AG04450 (cell line): Measurements from ENCODE around the gene NKX2-8. TPM values are rescaled to one million over a fixed set of nuclear protein-coding genes. Genes with fewer than 3 reads are reported as not detected.

Experiments
- CTCF ChIA-PET: fragments of 300-600, 350-600 bp; formaldehyde crosslinking; extraction: SDS; loops from one replicate; lab custom pipeline; 2022; ENCODE audit warnings: antibody characterized with exemption, inconsistent platforms; lab: Charles Lee
- POLR2A ChIA-PET: fragments of 350-600 bp; formaldehyde crosslinking; extraction: SDS; loops from one replicate; lab custom pipeline; 2021; ENCODE audit warnings: antibody characterized with exemption, inconsistent platforms; lab: Yijun Ruan, JAX
- DNase-seq: peaks from one replicate; pipeline ENCODE4 v3.0.0-alpha.2; 2011; ENCODE audit warnings: low read depth, low spot score
- H3K27ac ChIP-seq: one replicate; pipeline ENCODE4 v1.5.1; 2012; ENCODE audit warnings: low read depth, low read length, control low read depth
- H3K27me3 ChIP-seq: one replicate; pipeline ENCODE4 v1.6.0; 2012; ENCODE audit warnings: low read length; ENCODE audit not compliant: control insufficient read depth, insufficient read depth
- H3K4me3 ChIP-seq: 2 replicates; pipeline ENCODE4 v1.5.1; 2011; ENCODE audit warnings: mild to moderate bottlenecking, low read depth, low read length, control low read depth
- H3K9me3 ChIP-seq: 2 replicates; pipeline ENCODE4 v1.5.1; 2012; ENCODE audit warnings: low read length; ENCODE audit not compliant: control insufficient read depth, insufficient read depth
- polyA minus RNA-seq: library from RNA; depleted of rRNA, polyadenylated mRNA; stranded (reverse); fragments of >200 nt; gene quantifications from 2 replicates; pipeline ENCODE4 v1.2.3, GENCODE V29; 2011; rRNA and poly(A)+ RNA removed
- polyA plus RNA-seq: library from polyadenylated mRNA; depleted of rRNA; stranded (reverse); fragments of >200 nt; gene quantifications from 2 replicates; pipeline ENCODE4 v1.2.3, GENCODE V29; 2011; rRNA removed
- TF ChIP-seq, protein P1 (sequence below): IDR thresholded peaks from 2 replicates; pipeline ENCODE4 v1.5.1; 2011; ENCODE audit warnings: low read depth, low read length, control low read depth, inconsistent platforms

Gene NKX2-8
- polyA plus RNA-seq (not detected in 2 replicates), polyA minus RNA-seq (not detected in 2 replicates)

- POLR2A ChIA-PET = no interaction called here
- H3K27me3 ChIP-seq = peaks cover 63% of the 10 kb centered on the region
- H3K4me3 ChIP-seq = peak within 1 kb of the TSS; percentile 51
- peaks cover 9% of the 10 kb centered on the region; the same call in 1 of the 2 replicates for H3K9me3 ChIP-seq
- TF ChIP-seq, protein P1, sequence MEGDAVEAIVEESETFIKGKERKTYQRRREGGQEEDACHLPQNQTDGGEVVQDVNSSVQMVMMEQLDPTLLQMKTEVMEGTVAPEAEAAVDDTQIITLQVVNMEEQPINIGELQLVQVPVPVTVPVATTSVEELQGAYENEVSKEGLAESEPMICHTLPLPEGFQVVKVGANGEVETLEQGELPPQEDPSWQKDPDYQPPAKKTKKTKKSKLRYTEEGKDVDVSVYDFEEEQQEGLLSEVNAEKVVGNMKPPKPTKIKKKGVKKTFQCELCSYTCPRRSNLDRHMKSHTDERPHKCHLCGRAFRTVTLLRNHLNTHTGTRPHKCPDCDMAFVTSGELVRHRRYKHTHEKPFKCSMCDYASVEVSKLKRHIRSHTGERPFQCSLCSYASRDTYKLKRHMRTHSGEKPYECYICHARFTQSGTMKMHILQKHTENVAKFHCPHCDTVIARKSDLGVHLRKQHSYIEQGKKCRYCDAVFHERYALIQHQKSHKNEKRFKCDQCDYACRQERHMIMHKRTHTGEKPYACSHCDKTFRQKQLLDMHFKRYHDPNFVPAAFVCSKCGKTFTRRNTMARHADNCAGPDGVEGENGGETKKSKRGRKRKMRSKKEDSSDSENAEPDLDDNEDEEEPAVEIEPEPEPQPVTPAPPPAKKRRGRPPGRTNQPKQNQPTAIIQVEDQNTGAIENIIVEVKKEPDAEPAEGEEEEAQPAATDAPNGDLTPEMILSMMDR = no peak
- CTCF ChIA-PET = no interaction called here
- DNase-seq = no peak
- H3K27ac ChIP-seq = no peak within 1 kb of the TSS
Measured at GRCh38 chr14:36582011-36582873, at the start of gene NKX2-8. Gene NKX2-8 (minus strand): TSS chr14:36582614. CDS start chr14:36582389, 225 bp downstream.

GRCh38 chr14:36627981-36628380, 45.6 kb upstream of the NKX2-8 start:
- no peak overlapping the region for H3K27ac ChIP-seq
- DNase-seq = no peak
- ChIA-PET POLR2A (no interaction called here), CTCF (no interaction called here)
- TF ChIP-seq, protein P1 = no peak
- no peak overlapping the region for H3K4me3 ChIP-seq
- no peaks in the 10 kb centered on the region for H3K27me3 ChIP-seq
- no peaks in the 10 kb centered on the region for H3K9me3 ChIP-seq

GRCh38 chr14:36626151-36626550, 43.7 kb upstream of the NKX2-8 start:
- CTCF ChIA-PET = interaction anchor here (1.4 kb wide), 2 partner anchors 22 to 524 kb away, joined by 3 to 4 read pairs; no protein-coding TSS in a partner anchor
- no peak for DNase-seq

GRCh38 chr14:36625436-36625835, 43.0 kb upstream of the NKX2-8 start:
- H3K9me3 ChIP-seq = no peaks in the 10 kb centered on the region
- CTCF ChIA-PET = interaction anchor here (0.8 to 1.4 kb wide), 5 partner anchors 23 to 526 kb away, joined by 3 to 4 read pairs (median 3); no protein-coding TSS in a partner anchor
- POLR2A ChIA-PET = no interaction called here
- H3K27me3 ChIP-seq = no peaks in the 10 kb centered on the region
- no peak overlapping the region for H3K4me3 ChIP-seq
- TF ChIP-seq, protein P1 = no peak
- no peak for DNase-seq
- no peak overlapping the region for H3K27ac ChIP-seq

More at GRCh38 chr14:36626151-36626550, 43.7 kb upstream of the NKX2-8 start:
- H3K9me3 ChIP-seq = no peaks in the 10 kb centered on the region
- H3K27ac ChIP-seq = no peak overlapping the region
- TF ChIP-seq, protein P1 = no peak
- H3K27me3 ChIP-seq = no peaks in the 10 kb centered on the region
- POLR2A ChIA-PET = no interaction called here
- H3K4me3 ChIP-seq = no peak overlapping the region

DNA sequence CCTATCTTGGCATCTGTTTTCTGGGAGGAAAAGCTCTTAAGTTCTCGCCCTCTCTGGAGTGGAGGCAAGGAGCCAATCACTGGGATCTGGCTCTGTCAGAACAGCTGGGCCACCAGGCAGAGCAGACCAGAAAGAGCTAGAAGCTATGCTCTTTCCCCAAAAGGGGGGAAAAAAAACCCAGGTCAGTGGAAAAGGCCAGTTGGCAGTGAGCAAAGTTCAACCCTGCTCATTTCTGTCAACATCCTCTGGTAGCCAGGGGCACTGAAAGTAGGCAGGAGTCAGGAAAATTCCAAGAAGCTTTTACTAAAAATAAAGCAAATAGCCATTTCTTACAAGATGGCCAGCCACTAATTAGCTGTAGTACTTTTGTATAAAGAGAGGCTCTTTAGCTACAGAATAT, 42.6 kb upstream of the NKX2-8 start:
- no peak for DNase-seq
- ChIA-PET CTCF (interaction anchor here (0.8 to 1.4 kb wide), 5 partner anchors 23 to 526 kb away, joined by 3 to 4 read pairs (median 3); no protein-coding TSS in a partner anchor), POLR2A (no interaction called here)
- Histone ChIP-seq H3K27me3 (no peaks in the 10 kb centered on the region), H3K9me3 (no peaks in the 10 kb centered on the region), H3K4me3 (no peak overlapping the region), H3K27ac (no peak overlapping the region)
- TF ChIP-seq, protein P1 = no peak
